ENCODE results near the gene CARF. TPM values are rescaled to one million over a fixed set of nuclear protein-coding genes. Genes with fewer than 3 reads are reported as not detected.
A peak's percentile ranks its signal among the peaks of the same experiment; 100 is the strongest.
"Not testable (repeated sequence)": the region's sequence is repeated elsewhere in the genome, so short reads cannot be mapped to it uniquely, and the experiment has no call there.

The CARF gene
- total and polyA plus RNA-seq, 11 donors: 0.79 to 12.2 (median 6.9) TPM

DNA sequence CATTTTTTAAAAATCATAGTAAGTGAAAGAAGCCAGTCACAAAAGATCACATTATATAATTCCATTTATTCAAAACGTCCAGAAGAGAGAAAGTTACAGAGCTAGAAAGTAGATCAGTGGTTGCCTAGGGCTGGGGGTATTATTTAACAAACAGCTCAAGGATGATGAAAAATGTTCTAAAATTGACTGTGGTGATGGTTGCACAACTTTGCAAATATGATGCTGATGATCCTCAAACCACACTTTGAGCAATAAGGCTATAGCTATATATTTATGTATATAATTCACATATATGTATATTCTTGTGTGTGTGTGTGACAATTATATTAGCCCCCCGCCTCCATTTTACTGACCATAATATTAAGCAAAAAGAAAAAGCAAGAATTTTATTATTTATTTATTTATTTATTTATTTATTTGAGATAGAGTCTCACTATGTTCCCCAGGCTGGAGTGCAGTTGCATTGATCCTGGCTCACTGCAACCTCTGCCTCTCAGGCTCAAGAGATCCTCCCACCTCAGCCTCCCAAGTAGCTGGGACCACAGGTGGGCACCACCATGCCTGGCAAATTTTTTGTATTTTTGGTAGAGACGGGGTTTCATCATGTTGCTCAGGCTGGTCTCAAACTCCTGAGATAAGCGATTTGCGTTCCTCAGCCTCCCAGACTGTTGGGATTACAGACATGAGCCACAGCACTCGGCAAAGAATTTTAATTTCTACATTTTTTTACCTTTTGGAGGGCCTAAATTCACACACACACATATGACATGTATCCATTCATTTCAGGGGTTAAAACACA lies 2.5 kb upstream of the CARF start:
- ATAC-seq (no peak), DNase-seq (no peak)
- TF ChIP-seq CTCF (IDR thresholded peaks at IDR 0.05) (no peak), POLR2A (IDR thresholded peaks at IDR 0.05) (no peak)
- Histone ChIP-seq H3K4me3 (peak overlapping the region in 1 of 12 donors; percentile 66), H3K36me3 (peaks cover 0 to 20% (median 16%) of the 10 kb centered on the region in 9 donors), H3K9me3 (peaks cover 0 to 8% (median 0%) of the 10 kb centered on the region in 12 donors), H3K27ac (no peak overlapping the region), H3K27me3 (no peaks in the 10 kb centered on the region), H3K4me1 (peaks cover 0 to 29% (median 17%) of the 10 kb centered on the region in 12 donors)
- WGBS, 4 donors: 92 to 94% (median 93%) methylated on average over 6 of the region's 6 CpGs
- intact Hi-C loops (cut with DNase I): loop anchor here in 3 of 10 donors (5.0 to 10.0 kb wide), 6 partner anchors 37 to 328 kb away; partner anchors contain the start of genes NBEAL1 (in 2 of the 3), CYP20A1 (in 1 of the 3) and ICA1L (in 1 of the 3)

- H3K4me3 ChIP-seq: peak overlapping the region in 8 of 12 donors; percentile 66 to 85 (median 72)
- H3K27me3 ChIP-seq, H3K9me3 ChIP-seq, H3K27ac ChIP-seq, DNase-seq, ATAC-seq: not testable (repeated sequence)
- H3K4me1 ChIP-seq: peaks cover 0 to 29% (median 17%) of the 10 kb centered on the region in 12 donors
- H3K36me3 ChIP-seq: peaks cover 0 to 20% (median 16%) of the 10 kb centered on the region in 9 donors
- intact Hi-C loops (cut with DNase I): loop anchor here in 3 of 10 donors (5.0 to 10.0 kb wide), 6 partner anchors 38 to 327 kb away; partner anchors contain the start of genes NBEAL1 (in 2 of the 3), CYP20A1 (in 1 of the 3) and ICA1L (in 1 of the 3)
- WGBS, 4 donors: 80 to 86% (median 85%) methylated on average over 5 of the region's 5 CpGs
These were observed 1.8 kb upstream of the CARF start for GRCh38 chr2:202910250-202910649.

- Histone ChIP-seq H3K36me3 (peaks cover 0 to 17% (median 11%) of the 10 kb centered on the region in 9 donors), H3K27ac (peak overlapping the region in 3 of 12 donors; percentile 79 to 98 (median 91)), H3K9me3 (no peaks in the 10 kb centered on the region), H3K4me1 (peaks cover 0 to 29% (median 17%) of the 10 kb centered on the region in 12 donors), H3K27me3 (no peaks in the 10 kb centered on the region), H3K4me3 (peak overlapping the region; percentile 61 to 85 (median 70))
- WGBS, 4 donors: 17 to 25% (median 20%) methylated on average over 3 of the region's 3 CpGs
- intact Hi-C loops (cut with DNase I): loop anchor here in 3 of 10 donors (5.0 to 10.0 kb wide), 6 partner anchors 38 to 327 kb away; partner anchors contain the start of genes NBEAL1 (in 2 of the 3), CYP20A1 (in 1 of the 3) and ICA1L (in 1 of the 3)
- DNase-seq: no peak
- ATAC-seq: no peak
- TF ChIP-seq CTCF (IDR thresholded peaks at IDR 0.05) (no peak), POLR2A (IDR thresholded peaks at IDR 0.05) (no peak)
These were observed 1.4 kb upstream of the CARF start for GRCh38 chr2:202910698-202911097.

DNA sequence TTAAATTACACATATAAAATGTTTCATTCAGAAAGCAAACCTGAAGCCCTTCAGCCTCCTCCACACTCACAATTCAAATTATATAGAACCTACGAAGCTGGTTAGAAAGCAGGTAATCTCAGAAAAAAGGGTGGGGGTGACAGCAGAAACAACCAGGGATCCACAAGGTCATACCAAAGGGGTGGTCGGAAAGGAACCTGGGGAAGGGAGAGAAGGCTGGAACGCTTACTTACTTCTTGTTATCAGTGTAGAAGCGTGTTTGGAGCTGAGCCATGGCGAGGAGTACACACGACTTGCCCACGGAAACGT lies 918 bp upstream of the CARF start:
- WGBS, 4 donors: 0% methylated on average over 8 of the region's 8 CpGs
- no peak for DNase-seq
- Histone ChIP-seq H3K36me3 (peaks cover 0 to 13% (median 7%) of the 10 kb centered on the region in 9 donors), H3K4me3 (peak overlapping the region; percentile 61 to 85 (median 70)), H3K27me3 (no peaks in the 10 kb centered on the region), H3K27ac (peak overlapping the region; percentile 71 to 98 (median 86)), H3K9me3 (no peaks in the 10 kb centered on the region), H3K4me1 (peaks cover 0 to 29% (median 17%) of the 10 kb centered on the region in 12 donors)
- intact Hi-C loops (cut with DNase I): loop anchor here in 3 of 10 donors (5.0 to 10.0 kb wide), 6 partner anchors 39 to 326 kb away; partner anchors contain the start of genes NBEAL1 (in 2 of the 3), CYP20A1 (in 1 of the 3) and ICA1L (in 1 of the 3)
- ATAC-seq: peak in 1 of 4 donors; percentile 7
- no peak for TF ChIP-seq POLR2A (IDR thresholded peaks at IDR 0.05)
- TF ChIP-seq CTCF (IDR thresholded peaks at IDR 0.05): no peak

DNA sequence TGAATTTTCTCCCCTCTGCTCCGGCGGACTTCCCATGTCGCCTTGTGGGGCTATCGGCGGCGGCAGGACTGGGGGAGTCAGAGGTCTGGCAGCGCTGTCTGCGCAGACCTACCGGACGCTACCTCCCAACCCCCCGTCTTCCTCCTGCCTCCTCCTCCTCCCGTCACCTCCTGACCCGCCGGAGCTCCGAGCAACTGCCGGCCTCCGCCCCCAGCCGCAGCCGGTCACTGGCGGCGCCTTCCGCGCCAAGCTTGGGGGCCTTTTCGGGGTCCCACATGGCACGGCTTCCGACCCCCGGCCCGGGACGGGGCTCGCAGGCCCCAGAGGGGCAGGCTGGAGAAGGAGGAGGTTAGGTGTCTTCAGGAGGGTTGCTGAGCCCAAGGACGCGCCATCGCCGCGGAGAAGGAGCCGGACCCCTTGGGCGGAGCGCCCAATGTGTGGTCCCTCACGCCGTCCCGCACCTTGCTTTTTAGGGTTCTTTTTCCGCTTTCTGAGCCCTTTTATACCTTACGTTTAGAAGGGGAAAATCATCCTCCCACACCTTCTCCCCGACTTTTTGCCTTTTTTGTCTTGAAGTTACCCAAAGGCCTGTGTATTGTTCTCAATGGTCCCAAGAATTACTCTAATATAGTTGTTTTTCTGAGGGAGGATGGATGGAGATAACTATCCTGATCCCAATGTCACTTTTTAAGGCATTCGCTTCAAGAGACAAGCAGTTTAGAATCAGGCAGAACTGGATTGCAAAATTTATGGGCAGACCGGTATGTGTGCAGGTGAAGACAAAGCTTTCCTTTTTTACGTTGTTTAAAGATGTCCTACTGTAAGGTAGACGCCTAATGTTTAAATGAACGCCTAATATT lies 497 bp downstream of the CARF start:
- WGBS, 4 donors: 2 to 5% (median 4%) methylated on average over 8 to 22 of the region's 49 CpGs
- not testable (repeated sequence) for H3K27me3 ChIP-seq, H3K36me3 ChIP-seq, DNase-seq, H3K9me3 ChIP-seq
- Histone ChIP-seq H3K4me1 (peaks cover 0 to 29% (median 17%) of the 10 kb centered on the region in 12 donors), H3K27ac (peak overlapping the region; percentile 71 to 98 (median 86)), H3K4me3 (peak overlapping the region; percentile 61 to 85 (median 70))
- intact Hi-C loops (cut with DNase I): loop anchor here in 3 of 10 donors (5.0 to 10.0 kb wide), 6 partner anchors 40 to 325 kb away; partner anchors contain the start of genes NBEAL1 (in 2 of the 3), CYP20A1 (in 1 of the 3) and ICA1L (in 1 of the 3)
- ATAC-seq: peak; percentile 66 to 92 (median 89)
